ENCODE measurements around the gene C3orf80. TPM values are rescaled to one million over a fixed set of nuclear protein-coding genes. Genes with fewer than 3 reads are reported as not detected.

Gene C3orf80
- under 0.01 and 0.09 TPM in 2 replicates for total RNA-seq

DNA sequence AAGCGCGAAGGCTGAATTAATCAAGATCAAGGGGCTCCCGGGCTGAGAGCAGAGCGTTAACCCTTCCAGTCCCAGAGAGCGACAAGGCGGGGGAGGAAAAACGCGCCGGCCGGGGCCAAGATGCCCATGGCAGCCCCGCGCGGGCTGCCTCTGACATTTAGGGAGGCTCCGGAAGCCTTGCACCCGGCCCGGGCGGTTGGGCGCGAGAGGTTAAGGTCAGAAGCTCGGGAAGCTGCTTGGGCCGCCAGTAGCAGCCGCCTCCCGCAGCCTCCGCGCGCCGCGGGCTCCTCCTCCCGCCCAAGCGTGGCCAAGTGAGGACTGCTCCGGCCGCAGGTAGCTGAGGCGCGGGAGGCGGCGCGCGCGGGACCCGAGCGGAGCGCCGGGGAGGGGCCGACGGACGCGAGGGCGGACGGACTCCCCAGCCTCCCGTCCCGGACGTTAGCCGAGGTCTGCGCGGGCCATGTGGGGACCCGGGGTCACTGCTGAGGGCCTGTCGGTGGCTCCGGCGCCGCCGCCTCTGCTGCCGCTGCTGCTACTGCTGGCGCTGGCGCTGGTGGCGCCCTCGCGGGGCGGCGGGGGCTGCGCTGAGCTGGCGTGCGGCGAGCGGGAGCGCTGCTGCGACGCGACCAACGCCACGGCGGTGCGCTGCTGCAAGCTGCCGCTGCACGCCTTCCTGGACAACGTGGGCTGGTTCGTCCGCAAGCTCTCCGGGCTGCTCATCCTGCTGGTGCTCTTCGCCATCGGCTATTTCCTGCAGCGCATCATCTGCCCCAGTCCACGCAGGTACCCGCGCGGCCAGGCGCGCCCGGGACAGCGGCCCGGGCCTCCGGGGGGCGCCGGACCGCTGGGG, at the start of gene C3orf80:
C3orf80 (plus strand) TSS at position 247 of the 850 bp plus-strand sequence; CDS start at position 461, 214 bp downstream.

Other genes starting within 250 kb of the C3orf80 start
- gene IL12A, start 236.6 kb upstream of the C3orf80 start, total RNA-seq, result 0.47 and 0.54 TPM in 2 replicates
- gene IFT80, start 173.8 kb downstream of the C3orf80 start, total RNA-seq, result 16.2 and 26.2 TPM in 2 replicates
- gene SMC4, start 174.2 kb downstream of the C3orf80 start, total RNA-seq, result 60.0 and 72.2 TPM in 2 replicates
- 15.2 and 20.3 TPM in 2 replicates for gene TRIM59, start 224.4 kb downstream of the C3orf80 start, total RNA-seq

All from endothelial cell of coronary artery (primary cell).